IMR-90 (cell line): Measurements from ENCODE around the gene CD93. TPM values are rescaled to one million over a fixed set of nuclear protein-coding genes. Genes with fewer than 3 reads are reported as not detected.

ENCODE experiments used
- ATAC-seq: fragments of 200-7000 bp; cut with Tn5 transposase; 2 replicates; pipeline ENCODE4 v1.9.1; 2020; ENCODE audit warnings: low read depth, mild to moderate bottlenecking, moderate library complexity
- BruUV-seq: library from RNA; stranded (reverse); fragments of 400-500 nt; replicated peaks from 2 replicates; lab custom pipeline; 2021; lab: Mats Ljungman, UMichigan
- CTCF ChIA-PET: fragments of 300-600 bp; formaldehyde crosslinking; extraction: SDS; loops from one replicate; lab custom pipeline; 2021; ENCODE audit warnings: antibody characterized with exemption; lab: Yijun Ruan, JAX
- POLR2A ChIA-PET: fragments of 300-600 bp; sonication (Branson Sonifier 250); formaldehyde crosslinking; loops from one replicate; lab custom pipeline; 2022; ENCODE audit warnings: antibody characterized with exemption; ENCODE audit not compliant: unreplicated experiment; lab: Charles Lee
- DNase-seq: peaks from one replicate; pipeline ENCODE4 v3.0.0; 2013
- H2AFZ ChIP-seq: replicated peaks from 2 replicates; pipeline ENCODE3; 2013; ENCODE audit warnings: low read length, mild to moderate bottlenecking; ENCODE audit not compliant: poor library complexity
- H2AK5ac ChIP-seq: 2 replicates; pipeline ENCODE4 v1.6.1; 2013; ENCODE audit warnings: low read depth, low read length, inconsistent platforms
- H2AK9ac ChIP-seq: replicated peaks from 2 replicates; pipeline ENCODE3; 2013; ENCODE audit warnings: mild to moderate bottlenecking, low read depth, low read length, moderate library complexity; ENCODE audit not compliant: poor library complexity
- H2BK120ac ChIP-seq: 2 replicates; pipeline ENCODE4 v1.6.1; 2013; ENCODE audit warnings: low read depth, low read length, inconsistent platforms
- H2BK15ac ChIP-seq: 3 replicates; pipeline ENCODE4 v1.6.1; 2013; ENCODE audit warnings: low read depth, low read length, inconsistent platforms
- H2BK20ac ChIP-seq: 2 replicates; pipeline ENCODE4 v1.6.1; 2013; ENCODE audit warnings: low read depth, mild to moderate bottlenecking, inconsistent platforms, low read length, moderate library complexity
- H2BK5ac ChIP-seq: 2 replicates; pipeline ENCODE4 v1.6.1; 2013; ENCODE audit warnings: mild to moderate bottlenecking, low read depth, low read length, inconsistent platforms; ENCODE audit not compliant: poor library complexity, severe bottlenecking
- H3K14ac ChIP-seq: replicated peaks from 2 replicates; pipeline ENCODE4 v1.6.1; 2013; ENCODE audit warnings: low read depth, low read length, inconsistent platforms
- H3K18ac ChIP-seq: 2 replicates; pipeline ENCODE4 v1.6.1; 2013; ENCODE audit warnings: low read depth, low read length, control low read depth
- H3K23ac ChIP-seq: 2 replicates; pipeline ENCODE4 v1.6.1; 2013; ENCODE audit warnings: low read depth, low read length, inconsistent platforms
- H3K27ac ChIP-seq: 2 replicates; pipeline ENCODE4 v1.5.1; 2013; ENCODE audit warnings: mild to moderate bottlenecking, control low read depth, low read length; ENCODE audit not compliant: insufficient read depth
- H3K27me3 ChIP-seq: 2 replicates; pipeline ENCODE4 v1.6.1; 2013; ENCODE audit warnings: low read length; ENCODE audit not compliant: control insufficient read depth, insufficient read depth
- H3K36me3 ChIP-seq: 2 replicates; pipeline ENCODE4 v1.6.1; 2013; ENCODE audit warnings: low read length, mixed read lengths; ENCODE audit not compliant: control insufficient read depth, insufficient read depth
- H3K4ac ChIP-seq: 2 replicates; pipeline ENCODE4 v1.6.1; 2013; ENCODE audit warnings: low read depth, low read length, inconsistent platforms
- H3K4me1 ChIP-seq: 2 replicates; pipeline ENCODE4 v1.6.1; 2013; ENCODE audit warnings: low read length, mixed read lengths; ENCODE audit not compliant: control insufficient read depth, insufficient read depth
- H3K4me2 ChIP-seq: 2 replicates; pipeline ENCODE4 v1.6.1; 2013; ENCODE audit warnings: low read depth, mild to moderate bottlenecking, control low read depth, low read length, moderate library complexity
- H3K4me3 ChIP-seq: 2 replicates; pipeline ENCODE4 v1.5.1; 2013; ENCODE audit warnings: low read depth, mild to moderate bottlenecking, control low read depth, low read length, moderate library complexity; ENCODE audit not compliant: insufficient read depth
- H3K56ac ChIP-seq: 2 replicates; pipeline ENCODE4 v1.6.1; 2013; ENCODE audit warnings: low read length, inconsistent platforms; ENCODE audit not compliant: insufficient read depth; ENCODE audit errors: extremely low read depth
- H3K79me1 ChIP-seq, 2 experiments: 2 replicates each; pipeline ENCODE4 v1.6.1; 2013; ENCODE audit warnings: low read length in 2 of 2, inconsistent platforms in 1 of 2, low read depth in 1 of 2
- H3K9ac ChIP-seq: 2 replicates; pipeline ENCODE4 v1.6.1; 2013; ENCODE audit warnings: low read depth, low read length, control low read depth
- H3K9me1 ChIP-seq: 2 replicates; pipeline ENCODE4 v1.6.1; 2013; ENCODE audit warnings: low read length, inconsistent platforms; ENCODE audit not compliant: insufficient read depth
- H3K9me3 ChIP-seq: 2 replicates; pipeline ENCODE4 v1.6.1; 2013; ENCODE audit warnings: low read length; ENCODE audit not compliant: control insufficient read depth, insufficient read depth
- H4K20me1 ChIP-seq: 2 replicates; pipeline ENCODE4 v1.6.1; 2013; ENCODE audit warnings: low read length, inconsistent platforms; ENCODE audit not compliant: insufficient read depth
- H4K5ac ChIP-seq: 2 replicates; pipeline ENCODE4 v1.6.1; 2013; ENCODE audit warnings: mild to moderate bottlenecking, low read depth, low read length, control low read depth
- H4K8ac ChIP-seq, 2 experiments: 2 replicates each; pipeline ENCODE4 v1.6.1; 2013; ENCODE audit warnings: low read depth in 2 of 2, low read length in 2 of 2, control low read depth in 1 of 2, inconsistent platforms in 1 of 2
- H4K91ac ChIP-seq: 2 replicates; pipeline ENCODE4 v1.6.1; 2013; ENCODE audit warnings: low read depth, low read length, inconsistent platforms; ENCODE audit not compliant: insufficient read depth
- BHLHE40 ChIP-seq: fragments of 150-350 bp; IDR thresholded peaks from 2 replicates; pipeline ENCODE4 v1.6.1; 2016; ENCODE audit warnings: mild to moderate bottlenecking, low read depth, low read length
- CHD1 ChIP-seq: IDR thresholded peaks from 2 replicates; pipeline ENCODE4 v1.6.1; 2012; ENCODE audit warnings: low read depth, low read length, improper control_type of control experiment
- CTCF ChIP-seq: conservative IDR thresholded peaks from 2 replicates; pipeline ENCODE4 v1.5.1; 2012; ENCODE audit warnings: mild to moderate bottlenecking, low read depth, low read length, improper control_type of control experiment
- MAZ ChIP-seq: IDR thresholded peaks from 2 replicates; pipeline ENCODE4 v1.6.1; 2012; ENCODE audit warnings: low read depth, mild to moderate bottlenecking, low read length, improper control_type of control experiment, moderate library complexity, borderline replicate concordance
- POLR2A ChIP-seq: IDR thresholded peaks from 2 replicates; pipeline ENCODE4 v1.6.1; 2012; ENCODE audit warnings: mild to moderate bottlenecking, low read depth, low read length
- WGBS, 2 experiments: methylation state at CpG; one replicate each; pipeline versions ENCODE4 v1.1.5 to v1.1.7; 2013; ENCODE audit warnings: missing lambda C conversion rate in 2 of 2; ENCODE audit not compliant: insufficient read length in 1 of 2; ENCODE audit errors: extremely low coverage in 2 of 2; 5-methylcytosine and 5-hydroxymethylcytosine counted together
- dilution Hi-C: fragments of 300-500 bp; cut with HindIII; formaldehyde crosslinking; loops from one replicate; pipeline ENCODE4 v1.14.3; 2018; ENCODE audit warnings: low sequenced_read_pairs; ENCODE audit not compliant: unreplicated experiment
- in situ Hi-C: fragments of 300-500 bp; cut with MboI; formaldehyde crosslinking; loops from 3 replicates; pipeline ENCODE4 v1.14.3; 2019; ENCODE audit warnings: low sequenced_read_pairs, inconsistent platforms, mixed read lengths
- intact Hi-C: fragments of 100-400 bp; cut with micrococcal nuclease; formaldehyde crosslinking; loops from 2 replicates; pipeline ENCODE4 v1.10.0; 2022
- polyA plus RNA-seq, 3 experiments: library from polyadenylated mRNA; depleted of rRNA; stranded (reverse); fragments of >200 nt; gene quantifications; 2 replicates each; pipeline ENCODE4 v1.2.3, GENCODE V29; 2012; ENCODE audit warnings: low replicate concordance in 1 of 3
- total RNA-seq: library from RNA; depleted of rRNA; stranded (reverse); fragments of >200 nt; gene quantifications from 2 replicates; pipeline ENCODE4 v1.2.3, GENCODE V29; 2012

The CD93 gene
- total and polyA plus RNA-seq, 2 of the 4 experiments (the other 2 are of a cell fraction), result under 0.01 to 0.02 TPM

GRCh38 chr20:23111944-23112342 lies 25.8 kb upstream of the CD93 start:
- Histone ChIP-seq H4K91ac (no peak overlapping the region), H3K4ac (no peak overlapping the region), H2AK5ac (no peak overlapping the region), H3K4me3 (no peak overlapping the region), H2AFZ (no peak overlapping the region), H3K27me3 (peaks cover 16% of the 10 kb centered on the region), H3K9me3 (no peaks in the 10 kb centered on the region), H3K18ac (no peak overlapping the region), H3K9ac (no peak overlapping the region), H3K79me1 (no peaks in the 10 kb centered on the region), H3K27ac (no peak overlapping the region), H2BK20ac (no peak overlapping the region), H2BK120ac (no peak overlapping the region), H4K20me1 (no peaks in the 10 kb centered on the region), H2BK15ac (no peak overlapping the region), H2AK9ac (no peak overlapping the region), H3K4me2 (no peak overlapping the region), H4K5ac (no peak overlapping the region), H2BK5ac (no peak overlapping the region), H3K56ac (no peak overlapping the region), H3K23ac (no peak overlapping the region), H3K14ac (no peak overlapping the region), H3K36me3 (no peaks in the 10 kb centered on the region), H3K4me1 (0 out of 2 replicates have a peak, but pooled peaks cover 2% of the 10 kb centered on the region), H3K9me1 (no peaks in the 10 kb centered on the region), H4K8ac (no peak overlapping the region)
- in situ Hi-C loops (no loop called here), intact Hi-C loops (no loop called here), dilution Hi-C loops (no loop called here)
- TF ChIP-seq MAZ (no peak), CHD1 (no peak), POLR2A (no peak), BHLHE40 (no peak), CTCF (no peak)
- ATAC-seq (no peak), DNase-seq (no peak)
- ChIA-PET CTCF (no interaction called here), POLR2A (no interaction called here)
- 88% methylated on average over 4 of the region's 9 CpGs; no CpG with 5 or more reads in 1 of the 2 experiments for WGBS, 2 experiments
- BruUV-seq, result no TSS peak
